Sciatic nerve (tissue), 2 donors: ENCODE data around the gene SETBP1. TPM values are rescaled to one million over a fixed set of nuclear protein-coding genes. Genes with fewer than 3 reads are reported as not detected.

Experiments
- ATAC-seq: fragments of 200-7000 bp; cut with Tn5 transposase; one replicate; pipeline ENCODE4 v1.9.1; 2020; ENCODE audit warnings: mild to moderate bottlenecking, moderate library complexity
- DNase-seq: peaks from one replicate; pipeline ENCODE4 v3.0.0-alpha.2; 2020; ENCODE audit warnings: low spot score
- intact Hi-C: fragments of 100-400 bp; cut with DNase I; formaldehyde crosslinking; loops from one replicate; pipeline ENCODE4 v1.14.2; 2022
- total RNA-seq: library from RNA; stranded (reverse); fragmentation: NEBNext Ultra II Directional; extraction: Animal tissue kit (Norgen Biotek cat#: 25700); gene quantifications from one replicate; pipeline ENCODE4 v1.2.1, GENCODE V29; 2021
- donor health status: DM: no; HTN: no; CAD: no.
- donor health status: DM: no; HTN: no; CAD: no.

Gene SETBP1
- total RNA-seq, 1 donor from 2014 or later = 44.5 TPM

DNA sequence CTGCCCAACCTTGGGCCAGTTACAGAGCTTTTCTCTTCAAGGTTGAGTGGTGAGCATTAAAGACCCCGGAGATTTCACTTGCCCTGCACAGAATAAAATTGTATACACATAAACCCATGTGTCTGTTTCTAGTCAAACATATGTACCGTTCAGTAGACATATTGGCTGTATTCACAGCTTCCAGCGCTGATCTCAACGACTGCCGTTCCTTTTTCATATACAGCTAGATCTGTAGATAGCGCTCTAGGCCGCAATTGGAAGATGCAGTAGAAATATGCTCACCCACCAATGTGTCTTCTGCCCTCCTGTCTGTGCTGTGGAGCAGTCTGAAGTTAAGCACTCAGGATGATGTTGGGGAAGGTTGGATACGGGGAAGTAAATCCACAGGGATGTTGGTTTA is 317.7 kb downstream of the SETBP1 start:
- ATAC-seq (no peak), DNase-seq (no peak)
- intact Hi-C loops = no loop called here

DNA sequence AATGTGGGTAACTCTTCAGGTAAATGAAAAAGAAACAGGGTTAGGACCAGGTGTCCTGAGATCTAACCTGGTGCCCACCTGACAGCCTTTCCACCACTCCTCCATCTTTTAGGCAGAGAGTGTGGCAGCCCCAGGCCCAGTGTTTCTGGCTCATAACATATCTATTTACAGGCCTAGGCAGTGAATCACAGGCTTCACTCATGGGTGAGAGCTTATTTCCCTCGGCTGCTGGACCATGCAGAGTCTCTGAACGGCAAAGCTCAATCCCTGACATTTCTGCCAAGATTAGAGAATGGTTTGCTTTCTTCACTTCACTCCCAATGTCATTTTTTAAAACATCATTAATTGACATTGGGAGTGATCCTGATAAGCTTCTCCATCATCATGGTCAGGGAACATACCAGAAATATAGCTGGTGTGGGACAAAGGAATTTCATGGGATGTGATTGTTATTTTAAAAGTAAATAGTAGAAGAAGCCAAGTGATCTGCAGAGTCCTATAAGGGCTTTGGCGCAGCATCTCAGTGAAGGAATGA is 323.9 kb downstream of the SETBP1 start:
- DNase-seq (no peak), ATAC-seq (no peak)
- intact Hi-C loops = no loop called here

DNA sequence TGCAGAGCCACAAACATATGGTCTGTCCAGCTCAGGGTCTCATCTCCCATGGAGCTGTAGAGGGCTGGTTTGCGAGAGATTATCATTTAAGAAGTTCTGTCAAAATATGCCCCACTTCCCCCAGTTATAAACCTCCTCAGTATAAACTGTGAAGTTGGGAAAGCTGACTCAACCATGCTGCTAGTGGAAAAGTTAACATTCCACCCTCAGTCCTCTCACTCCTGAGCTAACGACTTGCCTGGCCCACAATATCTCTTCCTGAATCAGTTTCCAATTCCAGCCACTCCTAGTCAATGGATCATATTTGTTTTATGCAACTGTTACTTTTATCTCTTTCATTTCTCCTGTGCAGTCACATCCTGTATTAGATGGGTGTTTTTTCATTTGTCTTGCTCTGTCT is 326.2 kb downstream of the SETBP1 start:
- intact Hi-C loops = no loop called here
- DNase-seq (no peak), ATAC-seq (no peak)

DNA sequence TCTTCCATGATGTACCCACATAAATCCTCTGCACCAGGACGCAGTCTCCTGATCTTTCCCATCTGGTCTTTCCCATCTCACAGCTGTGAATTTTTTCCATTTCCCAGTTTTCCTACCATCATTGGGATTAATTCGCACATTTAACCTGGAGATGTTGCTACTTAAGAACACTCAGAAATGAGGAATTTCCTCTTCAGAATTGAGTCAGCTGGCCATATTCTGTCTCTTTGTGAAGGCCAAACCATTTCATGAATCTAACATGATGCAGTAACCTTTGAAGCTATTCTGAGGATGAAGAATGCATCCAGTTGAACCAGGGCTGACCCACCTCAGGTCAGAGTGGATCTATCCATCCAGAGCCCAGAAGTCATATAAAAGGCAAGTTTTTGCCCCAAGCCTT is 326.8 kb downstream of the SETBP1 start:
- intact Hi-C loops = no loop called here
- DNase-seq (no peak), ATAC-seq (no peak)

DNA sequence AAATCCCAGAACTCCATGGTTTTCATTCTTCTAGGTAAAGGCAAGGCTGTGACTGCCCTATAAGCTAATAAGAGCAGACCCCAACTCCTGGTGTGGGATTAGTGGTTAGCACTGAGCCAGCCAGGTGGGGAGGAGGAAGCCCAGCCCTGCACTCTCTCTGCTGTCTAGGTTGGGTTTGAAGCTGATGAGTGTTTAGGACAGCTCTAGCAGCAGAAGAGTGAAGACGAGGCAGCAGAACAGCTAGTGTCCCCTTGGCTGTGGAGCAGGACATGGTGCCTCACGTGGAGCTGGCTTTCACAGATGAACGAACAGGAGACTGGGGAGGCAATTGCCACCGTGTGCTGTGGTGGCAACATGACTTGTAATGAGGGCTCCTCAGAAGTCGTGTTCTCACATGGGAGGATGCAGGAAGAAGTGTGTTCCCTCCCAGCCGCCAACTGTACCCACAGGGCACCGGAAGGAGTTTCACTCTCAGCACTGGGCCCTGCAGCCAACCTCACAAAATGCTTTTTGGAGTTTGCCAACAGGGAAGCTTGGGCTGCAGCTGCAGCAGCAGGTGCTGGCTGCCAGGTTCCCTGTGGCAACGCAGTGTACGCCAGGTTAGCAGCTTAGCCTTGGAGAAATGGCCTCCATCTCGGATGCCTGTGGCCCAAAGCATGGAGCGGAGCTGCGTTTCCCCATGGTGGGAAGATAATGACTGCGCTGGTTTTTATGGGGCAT is 328.2 kb downstream of the SETBP1 start:
- no peak for ATAC-seq
- no peak for DNase-seq
- intact Hi-C loops = no loop called here

DNA sequence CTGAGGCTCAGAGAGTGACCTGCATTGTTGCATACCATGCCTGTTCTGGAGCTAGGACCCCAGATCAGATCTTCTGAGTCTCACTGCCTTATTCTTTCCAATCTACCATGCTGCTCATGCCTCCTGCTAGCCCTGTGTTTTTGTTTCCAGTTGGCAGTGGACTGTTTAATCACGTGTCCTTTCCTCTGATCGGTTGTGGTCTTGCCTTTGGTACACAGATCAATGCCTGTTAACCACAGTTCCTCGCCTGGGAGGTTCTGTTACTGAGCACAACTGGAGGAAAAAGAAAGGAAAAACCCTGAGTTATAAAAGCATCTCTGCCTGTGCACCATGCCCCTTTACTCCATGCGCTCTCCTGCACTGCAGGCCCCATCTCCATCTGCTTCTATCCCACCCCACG is 329.1 kb downstream of the SETBP1 start:
- intact Hi-C loops = no loop called here

DNA sequence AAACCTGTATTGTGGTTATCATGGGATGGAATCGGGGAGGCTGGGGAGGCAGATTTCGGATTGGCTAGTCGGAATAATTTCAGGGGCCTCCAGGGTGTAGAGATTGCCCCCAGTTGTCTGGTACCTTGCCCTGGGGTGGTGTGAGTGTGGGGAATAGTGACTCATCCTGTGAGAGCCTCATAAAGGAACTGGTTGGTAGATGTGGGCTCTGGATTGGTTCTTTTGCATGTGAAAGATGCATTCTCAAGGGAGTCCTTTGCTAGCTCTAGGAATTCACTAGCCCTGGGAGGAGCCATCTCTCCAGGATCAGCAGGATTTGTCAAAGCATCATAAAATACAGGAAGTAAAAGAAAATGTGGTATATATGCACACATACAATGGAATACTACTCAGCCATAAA is 331.6 kb downstream of the SETBP1 start:
- ATAC-seq = no peak
- intact Hi-C loops = no loop called here
- no peak for DNase-seq

More for the DNA sequence above, 329.1 kb downstream of the SETBP1 start:
- no peak for DNase-seq
- ATAC-seq = no peak

DNA sequence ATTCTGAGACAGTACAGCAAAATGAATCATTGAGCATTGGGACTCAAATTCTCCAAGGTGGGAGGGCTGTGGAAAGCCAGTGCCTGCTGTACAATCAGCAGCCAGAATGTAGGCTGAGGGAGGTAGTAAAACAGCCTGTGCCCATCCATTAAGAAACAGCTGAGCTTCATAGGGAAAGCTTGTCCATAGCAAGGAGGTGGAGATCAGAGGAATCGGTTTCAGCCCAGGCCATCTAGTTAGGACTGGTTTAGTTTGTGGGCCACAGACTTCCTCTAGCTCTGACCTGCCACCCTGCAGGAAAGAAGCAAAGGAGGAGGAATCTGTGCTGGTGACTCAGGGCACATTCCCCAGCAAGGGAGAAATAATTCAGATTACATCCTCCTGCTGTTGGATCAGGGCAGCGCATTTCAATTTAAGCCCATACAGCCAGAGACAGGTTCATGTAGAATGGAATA is 333.4 kb downstream of the SETBP1 start:
- ATAC-seq (peak; percentile 43), DNase-seq (no peak)
- intact Hi-C loops = no loop called here

DNA sequence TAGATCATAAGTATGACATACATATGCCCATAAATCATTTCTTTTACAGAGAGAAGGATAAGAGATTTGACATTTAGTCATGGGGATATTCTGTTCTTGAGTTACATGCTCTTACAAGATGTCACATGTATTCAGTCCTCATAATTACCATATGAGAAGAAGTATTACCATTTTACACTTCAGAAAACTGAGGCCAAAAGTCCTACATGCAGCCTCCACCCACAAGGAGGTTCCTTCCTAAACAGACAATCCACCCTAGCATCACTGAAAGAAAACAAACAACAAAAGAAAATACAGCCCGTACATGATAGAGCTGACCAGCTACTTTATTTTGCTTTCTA is 335.1 kb downstream of the SETBP1 start:
- intact Hi-C loops = no loop called here
- no peak for DNase-seq
- ATAC-seq = peak; percentile 8

DNA sequence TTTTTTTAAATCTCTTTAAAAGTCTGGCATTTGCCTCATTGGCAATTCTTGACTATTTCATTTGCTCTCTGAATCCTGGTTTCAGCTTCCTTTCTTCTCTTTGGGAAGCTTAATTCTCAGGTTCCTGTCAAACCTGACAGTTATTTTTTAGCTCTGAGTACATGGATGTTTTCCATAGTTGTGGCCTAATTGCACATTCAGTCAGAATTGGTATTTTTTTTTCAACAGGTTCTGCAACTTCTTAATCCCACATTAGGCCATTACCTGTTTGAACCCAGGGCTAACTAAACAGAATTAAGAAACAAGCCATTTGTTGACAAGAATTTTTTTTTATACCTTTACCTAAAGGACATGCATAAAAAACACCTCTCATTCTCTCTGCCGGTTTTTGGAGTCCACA is 338.8 kb downstream of the SETBP1 start:
- intact Hi-C loops = no loop called here
- ATAC-seq = no peak
- DNase-seq = no peak

DNA sequence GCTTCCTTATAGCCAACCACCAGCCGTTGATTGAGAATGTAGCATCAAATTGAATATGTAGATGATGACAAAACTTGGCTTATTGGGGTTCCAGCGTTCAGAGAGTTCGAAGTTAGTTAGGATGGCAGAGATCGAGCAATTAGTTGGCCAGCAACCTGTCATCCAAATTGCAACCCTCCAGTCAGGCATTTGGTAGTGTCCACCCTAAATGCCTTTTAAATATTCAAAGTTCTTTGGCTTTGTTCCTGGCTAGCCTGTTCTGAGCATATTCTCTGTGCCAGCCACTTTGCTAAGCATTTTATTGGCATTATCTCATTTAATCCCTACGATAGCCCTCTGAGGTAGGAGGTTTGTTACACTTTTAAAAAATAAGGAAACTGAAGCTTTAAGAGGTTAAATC is 342.8 kb downstream of the SETBP1 start:
- ATAC-seq = no peak
- intact Hi-C loops = no loop called here
- DNase-seq = no peak

DNA sequence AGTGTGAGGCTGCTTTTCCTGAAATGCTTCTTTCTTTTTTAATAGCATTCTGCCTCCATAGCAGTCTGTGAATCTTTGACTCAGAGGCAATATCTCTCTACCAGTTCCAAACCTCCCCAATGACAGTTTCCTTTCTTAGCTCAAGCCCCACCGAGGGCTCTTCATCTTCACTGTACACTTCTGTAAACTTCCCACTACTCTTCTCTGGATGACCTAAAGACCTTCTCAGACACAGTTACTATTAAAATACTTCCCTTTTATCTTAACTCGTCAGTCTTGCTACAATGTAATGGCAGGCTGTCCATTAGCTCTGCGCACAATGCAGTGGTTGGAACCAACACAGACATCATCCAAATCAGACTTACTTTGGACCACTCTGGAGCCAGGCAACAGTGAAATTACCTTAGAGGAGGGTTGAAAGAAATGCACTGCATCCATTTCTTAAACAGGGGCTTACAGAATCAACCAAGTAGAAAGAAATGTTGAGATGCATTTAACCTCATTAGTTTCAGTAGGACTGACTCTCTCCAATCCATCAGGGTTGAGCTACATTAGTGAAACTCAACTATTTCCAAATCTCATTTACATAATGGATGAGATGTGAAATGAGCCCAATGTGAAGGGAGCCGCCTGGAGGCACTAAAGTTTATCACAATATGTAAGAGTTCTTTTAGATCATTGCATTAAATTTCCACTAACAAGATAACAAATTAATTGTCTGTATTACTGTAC is 343.8 kb downstream of the SETBP1 start:
- ATAC-seq = no peak
- DNase-seq = no peak
- intact Hi-C loops = no loop called here

DNA sequence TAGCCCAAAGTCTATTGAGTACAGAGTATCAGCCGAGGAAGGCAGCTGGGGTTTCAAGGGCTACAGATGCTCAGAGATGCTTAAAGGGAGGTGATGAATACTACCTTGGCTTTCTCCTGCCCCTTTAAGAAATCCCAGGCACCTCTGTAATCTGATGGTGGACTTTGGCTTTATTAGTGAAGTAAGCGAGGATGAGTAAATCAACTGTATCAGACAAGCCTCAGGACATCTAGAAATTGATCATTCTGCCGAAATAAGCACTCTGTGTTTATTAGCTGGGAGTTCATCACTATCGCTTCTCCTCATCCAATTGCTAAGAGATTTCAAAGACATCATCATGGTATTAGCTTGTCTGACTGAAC is 344.4 kb downstream of the SETBP1 start:
- intact Hi-C loops = no loop called here
- no peak for ATAC-seq
- no peak for DNase-seq

DNA sequence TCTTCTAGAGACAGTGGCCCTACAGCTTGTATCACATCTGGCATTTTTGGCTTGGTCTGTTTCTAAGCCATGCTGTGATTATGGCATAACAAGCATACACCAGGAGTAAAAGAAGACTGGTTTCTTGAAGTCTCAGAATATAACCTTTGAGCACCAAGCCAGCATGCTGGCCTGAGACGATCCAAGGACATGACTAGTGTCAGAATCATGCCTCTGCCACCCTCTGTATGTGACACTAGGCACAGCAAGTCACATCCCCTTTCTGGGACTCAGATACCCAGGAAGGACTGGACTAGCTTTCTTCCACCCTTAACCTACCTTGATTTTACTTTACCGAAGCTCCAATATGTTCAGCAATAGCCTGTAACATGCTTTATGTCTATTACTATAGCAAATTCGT is 345.5 kb downstream of the SETBP1 start:
- intact Hi-C loops = no loop called here
- ATAC-seq (no peak), DNase-seq (no peak)

DNA sequence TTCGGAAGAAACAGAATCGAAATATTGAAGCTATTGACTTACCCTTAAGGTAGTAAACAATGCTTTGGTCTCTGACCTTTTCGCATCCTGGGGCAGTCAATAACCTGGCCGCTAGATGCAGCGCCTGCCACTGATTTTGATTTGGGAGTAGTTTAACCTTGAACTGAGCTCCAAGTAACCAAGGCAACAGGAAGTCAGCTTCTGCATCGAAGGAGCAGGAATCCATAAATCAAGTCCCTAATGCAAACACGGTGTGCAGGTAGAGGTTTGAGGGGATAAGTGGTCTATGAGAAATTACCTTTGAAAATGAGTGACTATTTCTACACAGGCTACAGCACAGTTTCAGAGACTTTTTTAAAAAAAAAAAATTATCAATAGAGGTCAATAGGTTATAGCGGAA is 353.5 kb downstream of the SETBP1 start:
- DNase-seq = no peak
- no peak for ATAC-seq
- intact Hi-C loops = no loop called here

DNA sequence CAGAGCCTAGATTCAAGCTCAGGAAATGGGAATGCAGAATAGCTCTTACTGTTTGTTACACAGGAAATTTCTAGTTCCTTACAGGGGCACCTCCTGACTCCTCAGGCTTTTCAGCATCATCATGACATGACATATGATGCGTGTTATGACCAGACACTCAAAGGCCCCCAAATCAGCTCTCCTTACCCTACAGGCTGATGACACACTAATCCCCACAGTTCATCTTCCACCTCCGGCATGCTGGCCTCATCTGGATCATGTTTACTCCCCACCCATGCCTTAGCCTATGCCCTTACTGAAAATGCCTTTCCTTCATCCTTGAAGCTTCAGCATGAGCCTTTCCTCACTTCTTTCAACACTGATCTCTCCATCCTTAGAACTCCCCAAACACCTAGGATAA is 356.9 kb downstream of the SETBP1 start:
- intact Hi-C loops = no loop called here
- no peak for ATAC-seq

DNA sequence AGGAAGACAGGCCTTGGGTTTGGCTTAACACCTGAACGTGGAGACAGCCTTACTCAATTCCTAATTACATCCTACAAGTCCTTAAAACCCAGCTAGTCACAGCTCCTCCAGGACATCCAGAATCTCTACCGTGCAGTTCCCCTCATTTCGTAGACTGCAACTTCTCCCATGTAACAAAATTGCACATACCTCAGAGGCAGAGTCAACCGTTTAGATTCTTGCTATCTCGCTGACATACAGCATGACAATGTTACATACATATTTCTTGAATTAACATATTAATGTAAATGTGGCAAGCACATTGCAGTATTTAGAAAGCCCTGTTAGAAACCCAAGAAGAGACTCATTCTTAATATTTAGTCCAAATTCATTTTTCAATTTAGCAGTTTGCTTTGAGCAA is 358.7 kb downstream of the SETBP1 start:
- intact Hi-C loops = no loop called here
- ATAC-seq = no peak
- no peak for DNase-seq

More for the DNA sequence above, 356.9 kb downstream of the SETBP1 start:
- no peak for DNase-seq

DNA sequence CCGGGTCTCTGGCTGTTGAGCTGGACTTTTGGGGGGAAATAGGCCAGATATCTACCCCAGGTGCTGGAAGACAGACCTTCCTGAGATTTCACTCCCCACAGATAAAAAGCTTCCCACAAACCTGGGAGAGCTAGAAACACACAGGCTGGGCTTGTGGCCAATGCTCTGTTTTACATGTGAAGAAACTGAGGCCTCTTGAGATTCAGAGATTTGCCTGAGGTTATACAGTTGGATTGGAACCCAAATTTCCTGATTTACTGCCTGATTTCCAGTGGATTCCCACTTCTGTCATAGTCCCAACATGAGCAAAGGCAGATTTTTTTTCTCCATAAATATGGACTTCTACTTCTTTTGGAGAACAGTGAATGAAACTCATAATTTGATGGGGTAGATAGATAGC is 360.2 kb downstream of the SETBP1 start:
- ATAC-seq (no peak), DNase-seq (no peak)
- intact Hi-C loops = no loop called here

DNA sequence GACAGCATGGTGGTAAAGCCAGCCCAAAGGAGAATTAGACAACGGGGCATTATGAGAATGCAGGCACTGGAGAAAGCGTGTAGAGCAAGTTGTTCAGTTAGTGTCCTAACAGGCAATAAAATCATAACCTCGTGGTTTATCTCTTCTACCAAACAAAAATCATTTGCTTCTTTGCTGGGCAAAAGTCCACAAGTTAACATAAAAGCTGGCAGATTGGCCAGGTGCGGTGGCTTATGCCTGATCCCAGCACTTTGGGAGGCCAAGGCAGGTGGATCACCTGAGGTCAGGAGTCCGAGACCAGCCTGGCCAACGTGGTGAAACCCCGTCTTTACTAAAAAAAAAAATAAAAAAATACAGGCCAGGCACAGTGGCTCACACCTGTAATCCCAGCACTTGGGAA is 364.1 kb downstream of the SETBP1 start:
- intact Hi-C loops = no loop called here
- DNase-seq (no peak), ATAC-seq (no peak)

DNA sequence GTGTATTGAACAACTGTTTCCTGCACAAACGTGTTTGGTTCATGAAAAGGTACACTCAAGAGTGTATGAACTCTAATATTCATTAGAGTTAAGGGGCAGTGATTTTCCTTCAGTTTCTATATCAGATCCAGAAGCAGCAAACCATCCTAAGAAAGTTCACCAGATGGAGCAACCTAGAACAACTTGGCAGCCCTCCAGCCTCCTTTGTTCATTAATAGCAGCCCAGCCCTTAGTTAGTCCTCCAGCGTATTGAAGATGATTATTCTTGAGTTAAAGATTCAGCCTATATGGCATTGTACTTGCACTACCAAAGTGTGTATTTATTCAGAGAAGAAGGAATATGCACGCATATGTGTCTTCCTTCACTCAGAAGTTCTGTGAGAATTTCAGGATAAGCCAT is 365.5 kb downstream of the SETBP1 start:
- DNase-seq (no peak), ATAC-seq (no peak)
- intact Hi-C loops = no loop called here

DNA sequence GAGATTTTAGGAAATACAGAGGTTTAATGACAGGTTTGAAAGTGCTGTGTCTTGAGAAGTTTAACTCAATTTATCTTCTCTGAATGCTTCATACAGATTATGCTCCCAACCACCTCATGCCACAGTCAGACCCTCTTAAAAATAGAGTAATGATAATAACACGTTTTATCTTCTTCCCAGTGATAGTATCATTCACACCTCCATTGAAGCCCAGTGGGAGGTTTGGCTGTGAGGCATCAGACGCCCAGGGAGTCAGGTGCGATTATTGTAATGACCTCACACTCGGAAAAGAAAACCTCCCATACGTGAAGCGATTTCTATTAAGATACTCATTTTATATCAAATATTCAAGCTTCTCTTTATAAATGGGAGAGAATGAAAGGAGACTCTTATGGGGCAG is 366.3 kb downstream of the SETBP1 start:
- no peak for DNase-seq
- intact Hi-C loops = no loop called here
- ATAC-seq = no peak
